Progenitor cell of endocrine pancreas (in vitro differentiated cells): Measurements from ENCODE around the gene CTCFL. TPM values are rescaled to one million over a fixed set of nuclear protein-coding genes. Genes with fewer than 3 reads are reported as not detected.
"Not testable (repeated sequence)": the region's sequence is repeated elsewhere in the genome, so short reads cannot be mapped to it uniquely, and the experiment has no call there.

Experiments
- DNase-seq: peaks from one replicate; pipeline ENCODE4 v3.0.0; 2021; ENCODE audit warnings: low spot score; ENCODE audit not compliant: unreplicated experiment
- H3K27ac Mint-ChIP-seq: 2 replicates; pipeline ENCODE4 v1.8.0; 2021; ENCODE audit warnings: mild to moderate bottlenecking, moderate library complexity, mixed read lengths
- H3K27me3 Mint-ChIP-seq: 2 replicates; pipeline ENCODE4 v1.8.0; 2021; ENCODE audit warnings: mixed read lengths
- H3K36me3 Mint-ChIP-seq: 2 replicates; pipeline ENCODE4 v1.8.0; 2022; ENCODE audit warnings: mixed read lengths; ENCODE audit not compliant: insufficient read depth
- H3K4me1 Mint-ChIP-seq: 2 replicates; pipeline ENCODE4 v1.8.0; 2021; ENCODE audit warnings: low read depth, mixed read lengths
- H3K4me3 Mint-ChIP-seq: 2 replicates; pipeline ENCODE4 v1.8.0; 2021; ENCODE audit warnings: low read depth, mild to moderate bottlenecking, moderate library complexity, mixed read lengths
- H3K9me3 Mint-ChIP-seq: 2 replicates; pipeline ENCODE4 v1.8.0; 2021; ENCODE audit warnings: low read depth, mixed read lengths
- CTCF ChIP-seq: fragments of 200-600 bp; sonication (generic); IDR thresholded peaks from one replicate; pipeline ENCODE4 v1.5.0; 2021; ENCODE audit warnings: antibody characterized with exemption, mild to moderate bottlenecking; ENCODE audit not compliant: unreplicated experiment
- total RNA-seq: library from RNA; stranded (reverse); gene quantifications from 2 replicates; pipeline ENCODE4 v1.2.1, GENCODE V29; 2021

CTCFL gene
- total RNA-seq, 1 donor from 2014 or later: not detected

DNA sequence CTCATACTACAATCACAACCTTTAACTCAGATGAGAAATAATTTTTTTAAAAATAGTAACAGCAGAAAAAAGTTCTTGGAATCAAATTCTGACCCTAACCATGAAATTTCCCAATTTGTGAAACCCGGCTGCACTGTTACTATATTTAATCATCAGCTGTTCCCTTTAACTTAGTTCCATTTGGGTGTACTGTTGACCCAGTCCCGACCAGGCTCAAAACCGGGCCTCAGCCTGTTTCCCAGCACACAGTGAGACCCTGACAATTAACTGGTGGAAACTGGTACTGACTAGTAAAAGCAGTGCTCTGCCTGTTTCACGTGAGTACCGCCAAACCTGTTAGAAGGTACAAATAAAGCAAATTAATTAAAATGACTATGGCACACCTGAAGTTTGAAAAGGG, 7.0 kb downstream of the CTCFL start:
- no peaks in the 10 kb centered on the region for H3K9me3 Mint-ChIP-seq
- no peak for DNase-seq
- TF ChIP-seq CTCF: no peak
- no peak overlapping the region for H3K4me3 Mint-ChIP-seq
- peaks cover 33% of the 10 kb centered on the region for H3K27me3 Mint-ChIP-seq
- no peaks in the 10 kb centered on the region for H3K36me3 Mint-ChIP-seq
- no peaks in the 10 kb centered on the region for H3K4me1 Mint-ChIP-seq
- H3K27ac Mint-ChIP-seq: no peak overlapping the region

- DNase-seq: peak; percentile 37
- H3K4me3 Mint-ChIP-seq: no peak overlapping the region
These were observed 10.6 kb downstream of the CTCFL start for GRCh38 chr20:57514273-57514751.

DNA sequence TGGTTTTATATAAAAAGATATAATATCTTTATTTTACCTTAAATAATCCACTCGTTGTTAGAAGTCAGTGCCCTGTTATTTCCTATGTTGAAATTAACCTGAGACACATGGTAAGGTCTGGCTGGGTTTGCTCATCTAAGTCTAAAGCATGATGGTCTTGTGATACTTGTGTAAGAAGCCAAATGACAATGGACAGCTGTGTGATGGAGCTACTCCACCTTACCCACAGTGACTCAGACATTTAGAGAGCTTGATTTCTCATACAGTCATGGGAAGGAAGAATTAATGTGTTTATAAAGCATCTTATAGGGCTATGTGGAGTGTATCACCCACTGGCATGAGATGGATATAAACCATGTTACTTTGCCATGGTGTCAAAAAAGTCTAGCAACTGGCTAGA, 11.7 kb downstream of the CTCFL start:
- no peaks in the 10 kb centered on the region for H3K9me3 Mint-ChIP-seq
- no peaks in the 10 kb centered on the region for H3K4me1 Mint-ChIP-seq
- peaks cover 31% of the 10 kb centered on the region for H3K27me3 Mint-ChIP-seq
- no peak overlapping the region for H3K27ac Mint-ChIP-seq
- no peak for DNase-seq
- TF ChIP-seq CTCF: no peak
- no peak overlapping the region for H3K4me3 Mint-ChIP-seq
- H3K36me3 Mint-ChIP-seq: no peaks in the 10 kb centered on the region

More at GRCh38 chr20:57514273-57514751, 10.6 kb downstream of the CTCFL start:
- no peaks in the 10 kb centered on the region for H3K4me1 Mint-ChIP-seq
- no peaks in the 10 kb centered on the region for H3K36me3 Mint-ChIP-seq
- peak overlapping the region; percentile 7 for H3K27ac Mint-ChIP-seq
- H3K27me3 Mint-ChIP-seq: peaks cover 23% of the 10 kb centered on the region
- no peaks in the 10 kb centered on the region for H3K9me3 Mint-ChIP-seq
- TF ChIP-seq CTCF: peak; percentile 85

GRCh38 chr20:57512432-57512831, 12.5 kb downstream of the CTCFL start:
- TF ChIP-seq CTCF: no peak
- Mint-ChIP-seq H3K27me3 (peaks cover 33% of the 10 kb centered on the region), H3K27ac (no peak overlapping the region), H3K36me3 (no peaks in the 10 kb centered on the region), H3K4me1 (no peaks in the 10 kb centered on the region), H3K4me3 (no peak overlapping the region), H3K9me3 (no peaks in the 10 kb centered on the region)
- no peak for DNase-seq

DNA sequence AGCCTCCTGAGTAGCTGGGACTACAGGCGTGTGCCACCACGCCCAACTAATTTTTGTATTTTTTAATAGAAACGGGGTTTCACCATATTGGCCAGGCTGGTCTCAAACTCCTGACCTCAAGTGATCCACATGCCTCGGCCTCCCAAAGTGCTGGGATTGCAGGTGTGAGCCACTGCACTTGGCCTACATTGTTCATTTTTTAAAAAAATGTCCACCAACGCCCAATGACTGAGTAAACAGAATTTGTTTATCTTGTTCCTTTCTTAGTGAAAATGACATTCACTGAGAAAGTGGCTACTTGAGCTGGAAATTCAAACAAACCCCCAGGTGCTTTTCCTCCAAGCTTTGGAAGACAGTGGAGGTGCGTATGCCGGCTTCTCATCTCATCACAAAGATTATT, 13.2 kb downstream of the CTCFL start:
- H3K36me3 Mint-ChIP-seq, H3K9me3 Mint-ChIP-seq, H3K27ac Mint-ChIP-seq, H3K4me1 Mint-ChIP-seq, DNase-seq, H3K4me3 Mint-ChIP-seq: not testable (repeated sequence)
- H3K27me3 Mint-ChIP-seq: peaks cover 31% of the 10 kb centered on the region

DNA sequence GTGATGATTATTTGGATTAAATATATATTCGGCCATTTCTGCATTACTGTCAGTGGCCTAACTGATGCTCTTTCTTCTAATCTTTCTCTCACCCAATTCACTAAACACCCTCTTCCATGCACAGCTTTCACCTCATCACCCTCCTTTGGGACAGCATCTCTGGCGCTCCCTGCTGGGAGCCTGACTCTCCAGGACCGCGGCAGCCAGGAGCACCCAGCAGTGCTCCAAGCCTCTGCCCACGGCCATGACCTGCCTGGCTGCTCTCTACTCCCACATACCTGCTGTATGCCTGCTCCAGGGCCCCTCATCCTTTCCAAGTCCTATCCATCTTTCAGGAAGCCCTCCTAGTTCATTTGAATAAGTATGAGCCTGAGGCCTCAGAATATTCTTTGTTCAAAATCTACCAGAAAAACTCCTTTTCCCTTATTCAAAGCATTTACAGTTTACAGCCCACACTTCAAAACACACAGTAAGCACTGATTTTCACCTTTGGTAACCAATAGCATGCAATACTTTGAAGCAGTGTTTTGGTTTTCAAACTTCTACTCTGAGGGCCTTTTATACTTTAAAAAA, 15.2 kb downstream of the CTCFL start:
- no peak overlapping the region for H3K27ac Mint-ChIP-seq
- TF ChIP-seq CTCF: peak; percentile 46
- H3K4me1 Mint-ChIP-seq: no peaks in the 10 kb centered on the region
- no peak for DNase-seq
- H3K36me3 Mint-ChIP-seq: no peaks in the 10 kb centered on the region
- no peaks in the 10 kb centered on the region for H3K9me3 Mint-ChIP-seq
- peaks cover 29% of the 10 kb centered on the region for H3K27me3 Mint-ChIP-seq
- H3K4me3 Mint-ChIP-seq: no peak overlapping the region
